MM.1S (cell line): ENCODE data around the gene KAT7.

Source experiments
- DNase-seq: peaks from one replicate; pipeline ENCODE4 v3.0.0-alpha.2; 2015
- H2AFZ ChIP-seq: fragments of 300-600 bp; sonication (generic); 2 replicates; pipeline ENCODE4 v1.6.0; 2016; ENCODE audit warnings: antibody characterized with exemption, low read length
- H3F3A ChIP-seq: fragments of 300-600 bp; sonication (generic); 2 replicates; pipeline ENCODE4 v1.6.1; 2016; ENCODE audit warnings: mild to moderate bottlenecking, antibody characterized with exemption, low read length, moderate library complexity, mixed read lengths; ENCODE audit not compliant: insufficient read depth
- H3K27ac ChIP-seq: fragments of 300-600 bp; sonication (generic); 2 replicates; pipeline ENCODE4 v1.5.1; 2016; ENCODE audit warnings: mild to moderate bottlenecking, low read length
- H3K27me3 ChIP-seq: fragments of 300-600 bp; sonication (generic); replicated peaks from 2 replicates; pipeline ENCODE4 v1.6.0; 2016; ENCODE audit warnings: low read length; ENCODE audit not compliant: insufficient read depth
- H3K36me3 ChIP-seq: fragments of 300-600 bp; sonication (generic); replicated peaks from 2 replicates; pipeline ENCODE4 v1.6.1; 2016; ENCODE audit warnings: mild to moderate bottlenecking, low read length, mixed read lengths; ENCODE audit not compliant: insufficient read depth
- H3K4me1 ChIP-seq: fragments of 300-600 bp; sonication (generic); 2 replicates; pipeline ENCODE4 v1.6.1; 2016; ENCODE audit warnings: low read length, mixed read lengths
- H3K4me2 ChIP-seq: fragments of 300-600 bp; sonication (generic); 2 replicates; pipeline ENCODE4 v1.6.0; 2016; ENCODE audit warnings: low read depth, low read length
- H3K4me3 ChIP-seq: fragments of 300-600 bp; sonication (generic); 2 replicates; pipeline ENCODE4 v1.5.1; 2016; ENCODE audit warnings: low read length, mixed read lengths
- H3K79me2 ChIP-seq: fragments of 300-600 bp; sonication (generic); 2 replicates; pipeline ENCODE4 v1.6.1; 2016; ENCODE audit warnings: mixed run types, low read length, mixed read lengths
- H3K9ac ChIP-seq: fragments of 300-600 bp; sonication (generic); 2 replicates; pipeline ENCODE4 v1.6.1; 2016; ENCODE audit warnings: low read length, mixed read lengths
- H3K9me2 ChIP-seq: fragments of 300-600 bp; sonication (generic); replicated peaks from 2 replicates; pipeline ENCODE4 v1.6.1; 2016; ENCODE audit warnings: mild to moderate bottlenecking, low read length, mixed read lengths; ENCODE audit not compliant: insufficient read depth
- H3K9me3 ChIP-seq: fragments of 300-600 bp; sonication (generic); replicated peaks from 2 replicates; pipeline ENCODE4 v1.6.1; 2016; ENCODE audit warnings: mild to moderate bottlenecking, low read length, mixed read lengths; ENCODE audit not compliant: insufficient read depth
- H4K20me1 ChIP-seq: fragments of 300-600 bp; sonication (generic); 2 replicates; pipeline ENCODE4 v1.6.1; 2016; ENCODE audit warnings: mild to moderate bottlenecking, low read length, moderate library complexity, mixed read lengths; ENCODE audit not compliant: insufficient read depth
- EZH2 ChIP-seq: fragments of 300-600 bp; sonication (generic); optimal IDR thresholded peaks from 2 replicates; pipeline ENCODE3; 2017; ENCODE audit warnings: low read depth, mild to moderate bottlenecking, antibody characterized with exemption, low read length, mixed read lengths
- EZH2phosphoT487 ChIP-seq: fragments of 300-600 bp; sonication (generic); IDR thresholded peaks from 2 replicates; pipeline ENCODE4 v1.6.1; 2018; ENCODE audit warnings: antibody characterized with exemption, low read length
- TF ChIP-seq, protein P1 (sequence below): fragments of 300-600 bp; sonication (generic); IDR thresholded peaks from 2 replicates; pipeline ENCODE4 v1.5.1; 2016; ENCODE audit warnings: antibody characterized with exemption, low read length, mixed read lengths

Gene KAT7

DNA sequence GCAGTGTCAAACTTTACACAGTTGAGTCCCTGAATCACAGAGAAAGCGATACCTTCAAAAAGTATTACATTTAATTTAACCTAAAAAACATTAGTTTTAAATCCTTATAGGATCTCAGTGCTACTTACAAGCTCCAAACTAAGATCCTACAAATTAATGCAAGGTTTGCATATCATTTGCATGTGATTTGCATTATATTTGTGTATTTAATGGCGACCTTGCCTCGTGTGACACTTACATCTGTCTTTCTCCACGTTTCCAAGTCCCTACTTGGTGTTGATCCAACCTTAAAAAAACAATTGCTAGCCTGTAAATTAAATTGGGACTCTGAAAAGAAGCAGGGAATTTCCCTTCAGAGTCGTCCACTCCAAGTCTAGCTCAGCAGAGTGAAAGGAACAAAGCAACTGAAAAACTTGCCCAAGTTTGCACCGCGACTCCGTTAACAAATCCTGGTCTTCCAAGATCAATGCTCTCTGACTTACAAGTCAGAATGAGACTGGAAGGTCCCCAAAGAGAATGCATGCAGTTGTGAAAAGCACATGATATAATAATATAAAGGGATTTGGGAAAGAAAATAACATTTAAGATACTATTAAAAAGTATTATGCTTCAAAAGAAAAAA, 23.8 kb upstream of the KAT7 start:
- Histone ChIP-seq H3K9me3 (no peaks in the 10 kb centered on the region), H3K27me3 (no peaks in the 10 kb centered on the region), H3K9me2 (no peaks in the 10 kb centered on the region), H3K4me3 (peak overlapping the region; percentile 44), H4K20me1 (no peaks in the 10 kb centered on the region), H2AFZ (peak overlapping the region; percentile 15; the same call in 1 of the 2 replicates), H3K9ac (no peak overlapping the region), H3K27ac (no peak overlapping the region), H3K79me2 (peaks cover 37% of the 10 kb centered on the region), H3K4me2 (peak overlapping the region; percentile 72), H3K36me3 (no peaks in the 10 kb centered on the region), H3F3A (peaks cover 30% of the 10 kb centered on the region), H3K4me1 (peaks cover 35% of the 10 kb centered on the region)
- no peak for DNase-seq
- TF ChIP-seq EZH2phosphoT487: no peak
- TF ChIP-seq, protein P1, sequence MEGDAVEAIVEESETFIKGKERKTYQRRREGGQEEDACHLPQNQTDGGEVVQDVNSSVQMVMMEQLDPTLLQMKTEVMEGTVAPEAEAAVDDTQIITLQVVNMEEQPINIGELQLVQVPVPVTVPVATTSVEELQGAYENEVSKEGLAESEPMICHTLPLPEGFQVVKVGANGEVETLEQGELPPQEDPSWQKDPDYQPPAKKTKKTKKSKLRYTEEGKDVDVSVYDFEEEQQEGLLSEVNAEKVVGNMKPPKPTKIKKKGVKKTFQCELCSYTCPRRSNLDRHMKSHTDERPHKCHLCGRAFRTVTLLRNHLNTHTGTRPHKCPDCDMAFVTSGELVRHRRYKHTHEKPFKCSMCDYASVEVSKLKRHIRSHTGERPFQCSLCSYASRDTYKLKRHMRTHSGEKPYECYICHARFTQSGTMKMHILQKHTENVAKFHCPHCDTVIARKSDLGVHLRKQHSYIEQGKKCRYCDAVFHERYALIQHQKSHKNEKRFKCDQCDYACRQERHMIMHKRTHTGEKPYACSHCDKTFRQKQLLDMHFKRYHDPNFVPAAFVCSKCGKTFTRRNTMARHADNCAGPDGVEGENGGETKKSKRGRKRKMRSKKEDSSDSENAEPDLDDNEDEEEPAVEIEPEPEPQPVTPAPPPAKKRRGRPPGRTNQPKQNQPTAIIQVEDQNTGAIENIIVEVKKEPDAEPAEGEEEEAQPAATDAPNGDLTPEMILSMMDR: no peak
- TF ChIP-seq EZH2: no peak

DNA sequence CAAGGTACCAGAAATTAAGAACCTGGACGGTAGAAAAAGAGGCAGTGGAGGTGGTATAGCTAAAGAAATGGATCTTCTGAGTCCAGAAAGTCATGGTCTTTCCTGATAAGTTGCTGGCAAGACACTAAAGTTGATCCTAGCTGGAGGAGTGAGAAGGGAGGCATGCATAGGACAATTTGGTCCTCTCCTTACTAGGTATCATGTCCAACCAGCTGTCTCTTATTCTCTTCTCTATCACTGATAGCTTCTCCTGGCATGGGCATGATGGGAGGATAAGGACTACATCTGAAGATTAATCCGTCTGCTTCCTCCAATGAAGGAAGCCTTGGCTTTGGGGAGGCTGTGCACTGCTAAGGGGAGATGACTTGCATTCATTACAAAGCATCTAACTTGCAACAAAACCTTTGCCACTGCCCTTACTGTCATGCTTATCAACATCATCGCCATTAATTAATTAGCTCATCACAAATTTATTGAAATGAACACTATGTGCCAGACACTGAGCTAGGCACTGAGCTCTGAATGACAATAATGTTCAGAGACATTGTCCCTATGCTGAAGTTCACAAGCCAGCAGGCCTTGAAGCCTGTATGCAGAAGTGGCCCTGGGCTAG, 21.5 kb upstream of the KAT7 start:
- TF ChIP-seq, protein P1: no peak
- TF ChIP-seq EZH2 (no peak), EZH2phosphoT487 (no peak)
- no peak overlapping the region for H3K9ac ChIP-seq
- no peaks in the 10 kb centered on the region for H3K36me3 ChIP-seq
- H3K4me3 ChIP-seq: no peak overlapping the region
- H3K4me2 ChIP-seq: no peak overlapping the region
- DNase-seq: no peak
- H3K79me2 ChIP-seq: peaks cover 17% of the 10 kb centered on the region
- peaks cover 13% of the 10 kb centered on the region for H3K4me1 ChIP-seq
- no peaks in the 10 kb centered on the region for H4K20me1 ChIP-seq
- H3K9me3 ChIP-seq: no peaks in the 10 kb centered on the region
- no peak overlapping the region for H2AFZ ChIP-seq
- H3K27me3 ChIP-seq: no peaks in the 10 kb centered on the region
- H3K27ac ChIP-seq: no peak overlapping the region
- peaks cover 12% of the 10 kb centered on the region; the same call in 1 of the 2 replicates for H3F3A ChIP-seq
- H3K9me2 ChIP-seq: no peaks in the 10 kb centered on the region

DNA sequence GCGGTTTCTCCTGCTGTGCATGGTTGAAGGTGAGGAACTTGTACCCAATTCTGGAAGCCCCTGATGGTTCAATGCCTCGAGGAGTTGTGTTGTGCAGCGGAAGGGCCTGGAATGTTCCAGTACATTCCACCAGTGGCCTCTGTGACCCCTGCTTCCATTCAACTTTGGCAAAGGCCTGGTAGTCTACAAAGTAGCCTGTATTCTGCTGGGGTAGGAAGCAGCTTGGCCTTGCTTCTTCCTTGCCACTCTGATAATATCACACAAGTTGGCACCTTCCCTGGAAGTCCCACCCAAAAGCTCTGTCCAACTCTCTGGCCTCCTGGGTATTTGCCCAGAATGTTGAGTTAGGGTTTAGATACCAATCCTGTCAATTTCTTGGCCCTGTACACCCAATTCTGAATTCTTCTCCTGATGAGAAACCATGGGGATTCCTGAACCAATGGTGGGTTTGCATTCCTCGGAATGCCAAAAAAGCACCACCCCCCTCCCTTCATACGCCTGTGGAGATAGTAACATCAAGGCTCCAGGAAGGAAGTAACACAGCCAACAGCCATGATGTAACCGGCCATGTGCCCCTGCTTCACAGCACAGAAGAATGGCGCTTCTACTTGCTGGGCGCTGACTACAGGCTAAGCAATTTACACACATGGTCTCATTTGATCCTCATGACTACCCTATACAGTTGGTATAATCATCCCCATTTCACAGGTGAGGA, 12.8 kb upstream of the KAT7 start:
- no peak for DNase-seq

More for the DNA sequence above, 12.8 kb upstream of the KAT7 start:
- TF ChIP-seq EZH2 (no peak), EZH2phosphoT487 (no peak)
- TF ChIP-seq, protein P1: no peak
- Histone ChIP-seq H3K27ac (no peak overlapping the region), H2AFZ (no peak overlapping the region), H3K4me2 (no peak overlapping the region), H3F3A (no peaks in the 10 kb centered on the region), H3K27me3 (no peaks in the 10 kb centered on the region), H4K20me1 (no peaks in the 10 kb centered on the region), H3K4me3 (no peak overlapping the region), H3K9ac (no peak overlapping the region), H3K9me3 (no peaks in the 10 kb centered on the region), H3K4me1 (no peaks in the 10 kb centered on the region), H3K36me3 (no peaks in the 10 kb centered on the region), H3K79me2 (no peaks in the 10 kb centered on the region), H3K9me2 (no peaks in the 10 kb centered on the region)
